Ammon's horn (tissue), 1 donor: Measurements from ENCODE around the gene MSI2.

Experiments used
- DNase-seq: peaks from one replicate; pipeline ENCODE4 v3.0.0-alpha.2; 2016; ENCODE audit warnings: low spot score

MSI2 gene

DNA sequence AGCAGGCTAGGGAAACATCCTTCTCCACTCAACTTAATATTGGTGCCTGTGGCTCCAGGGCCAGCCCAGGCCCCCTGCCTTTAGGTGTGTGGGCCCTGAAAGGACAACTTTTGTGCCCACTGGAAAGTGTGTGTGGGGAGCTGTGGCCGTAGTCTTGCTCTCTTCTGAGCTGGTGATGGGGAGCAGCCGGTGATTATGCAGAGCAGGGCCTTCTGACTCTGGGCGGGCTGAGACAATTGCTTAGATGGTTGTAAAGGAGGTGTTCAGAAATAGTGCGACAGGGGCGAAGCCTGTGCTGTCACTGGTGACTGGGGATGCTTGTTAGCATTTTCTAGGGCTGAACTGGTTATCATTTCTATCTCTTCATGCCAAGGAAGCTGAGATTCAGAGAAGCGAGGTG, 62.6 kb downstream of the MSI2 start:
- no peak for DNase-seq

DNA sequence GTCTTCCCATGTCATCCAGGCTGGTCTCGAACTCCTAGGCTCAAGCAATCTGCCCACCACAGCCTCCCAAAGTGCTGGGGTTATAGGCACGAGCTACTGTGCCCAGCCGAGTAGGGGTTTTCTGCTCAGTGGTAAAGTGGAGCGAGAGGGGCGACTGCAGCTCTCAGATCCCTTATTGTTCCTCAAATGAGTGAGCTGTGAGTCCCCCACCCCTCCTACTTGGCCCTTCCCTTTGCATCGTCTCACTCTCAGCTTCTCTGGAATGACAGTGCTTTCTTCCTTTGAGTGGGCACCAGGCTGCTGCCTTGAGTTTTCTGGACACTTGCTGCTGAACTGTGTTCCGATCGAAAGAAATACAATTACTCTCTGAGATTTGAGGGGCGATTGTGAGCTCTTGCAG, 63.5 kb downstream of the MSI2 start:
- DNase-seq: no peak

DNA sequence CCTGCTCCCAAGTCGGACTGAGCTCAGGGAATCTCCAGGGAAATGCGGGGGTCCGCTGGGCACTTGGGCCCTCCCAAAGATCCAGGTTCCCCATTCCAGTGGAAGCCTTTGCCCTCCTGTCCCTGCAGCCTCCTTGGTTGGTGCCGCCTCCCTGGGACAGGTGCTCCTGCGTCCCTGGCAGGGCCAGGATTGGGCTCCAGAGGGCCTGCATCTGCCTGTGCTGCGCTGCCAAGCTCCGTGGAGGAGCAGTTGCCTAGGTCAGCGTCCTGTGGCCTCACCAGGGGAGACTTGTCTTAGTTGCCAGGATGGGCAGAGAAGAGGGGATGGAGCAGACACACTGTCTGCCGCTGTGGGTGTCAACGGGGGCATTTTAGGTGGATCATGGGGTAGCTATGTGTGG, 67.1 kb downstream of the MSI2 start:
- no peak for DNase-seq

DNA sequence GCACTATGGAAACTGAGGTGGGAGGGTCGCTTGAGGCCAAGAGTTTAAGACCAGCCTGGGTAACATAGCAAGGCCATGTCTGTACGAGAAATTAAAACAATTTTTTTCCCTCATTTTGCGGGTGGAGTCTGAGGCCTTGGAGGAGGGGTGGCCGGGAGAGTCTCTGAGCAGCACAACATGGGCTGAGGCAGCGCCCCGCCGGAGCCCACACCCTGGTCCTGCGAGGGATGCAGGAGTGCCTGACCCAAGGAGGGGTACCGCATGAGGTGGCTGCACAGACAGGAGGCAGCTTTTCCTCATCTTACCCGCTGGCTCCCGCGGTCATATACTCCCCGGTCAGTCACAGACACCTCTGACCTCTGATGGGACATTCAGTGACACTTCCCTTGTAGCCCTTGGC, 67.7 kb downstream of the MSI2 start:
- DNase-seq: no peak

DNA sequence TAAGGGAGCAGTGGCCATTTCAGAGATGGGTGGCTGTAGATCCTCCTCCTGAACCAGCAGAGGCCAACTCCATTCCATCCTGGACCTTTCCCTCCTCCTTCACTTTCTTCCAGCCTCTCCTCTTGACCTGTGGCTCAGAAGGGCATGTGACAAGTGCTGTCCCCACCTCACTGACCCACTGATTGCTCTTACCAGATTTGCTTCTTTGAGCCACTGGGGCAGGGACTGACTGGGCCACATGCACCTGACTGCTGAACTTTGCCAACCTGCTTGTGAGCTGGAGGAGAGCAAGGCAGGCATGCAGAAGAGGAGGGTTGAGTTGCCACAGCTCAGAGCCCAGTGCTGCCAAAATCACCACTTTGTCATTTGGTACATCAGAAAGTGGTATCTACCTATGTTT, 68.3 kb downstream of the MSI2 start:
- no peak for DNase-seq

DNA sequence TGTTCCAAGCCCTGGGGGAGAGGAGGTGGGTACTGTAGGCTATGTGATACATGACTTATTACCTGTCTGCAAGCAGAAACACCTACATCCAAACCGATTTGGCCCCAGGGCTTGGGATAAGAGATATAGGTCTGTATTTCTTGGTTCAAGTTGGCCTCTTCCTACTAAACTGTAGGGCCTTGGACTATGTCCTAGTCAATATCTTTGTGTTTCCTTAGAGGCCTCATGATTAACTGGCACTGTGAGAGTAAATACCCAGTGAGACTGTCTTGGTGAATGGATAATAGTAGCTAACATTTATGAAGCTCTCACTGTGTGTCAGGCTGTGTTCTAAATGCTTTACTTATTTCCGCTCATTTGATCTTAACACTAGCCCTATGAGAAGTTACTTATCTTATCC, 70.0 kb downstream of the MSI2 start:
- no peak for DNase-seq

DNA sequence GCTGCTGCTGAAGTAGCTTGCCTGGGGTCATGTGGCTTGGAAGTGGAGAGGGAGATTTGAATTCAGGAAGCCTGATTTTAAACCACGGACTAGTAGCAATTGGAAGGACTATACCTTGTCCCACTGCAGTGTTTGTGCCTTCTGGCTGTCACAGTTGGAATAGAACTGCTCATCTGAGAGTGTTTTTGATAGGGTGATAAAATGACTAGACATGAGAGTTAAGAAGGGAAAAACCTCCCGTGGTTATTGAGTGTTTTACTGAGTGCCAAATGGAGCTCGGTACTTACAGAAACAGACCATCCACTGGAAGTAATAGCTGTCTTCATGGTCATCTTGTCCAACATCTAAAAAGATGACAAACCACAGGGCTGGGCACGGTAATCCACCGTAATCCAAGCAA, 70.4 kb downstream of the MSI2 start:
- no peak for DNase-seq

DNA sequence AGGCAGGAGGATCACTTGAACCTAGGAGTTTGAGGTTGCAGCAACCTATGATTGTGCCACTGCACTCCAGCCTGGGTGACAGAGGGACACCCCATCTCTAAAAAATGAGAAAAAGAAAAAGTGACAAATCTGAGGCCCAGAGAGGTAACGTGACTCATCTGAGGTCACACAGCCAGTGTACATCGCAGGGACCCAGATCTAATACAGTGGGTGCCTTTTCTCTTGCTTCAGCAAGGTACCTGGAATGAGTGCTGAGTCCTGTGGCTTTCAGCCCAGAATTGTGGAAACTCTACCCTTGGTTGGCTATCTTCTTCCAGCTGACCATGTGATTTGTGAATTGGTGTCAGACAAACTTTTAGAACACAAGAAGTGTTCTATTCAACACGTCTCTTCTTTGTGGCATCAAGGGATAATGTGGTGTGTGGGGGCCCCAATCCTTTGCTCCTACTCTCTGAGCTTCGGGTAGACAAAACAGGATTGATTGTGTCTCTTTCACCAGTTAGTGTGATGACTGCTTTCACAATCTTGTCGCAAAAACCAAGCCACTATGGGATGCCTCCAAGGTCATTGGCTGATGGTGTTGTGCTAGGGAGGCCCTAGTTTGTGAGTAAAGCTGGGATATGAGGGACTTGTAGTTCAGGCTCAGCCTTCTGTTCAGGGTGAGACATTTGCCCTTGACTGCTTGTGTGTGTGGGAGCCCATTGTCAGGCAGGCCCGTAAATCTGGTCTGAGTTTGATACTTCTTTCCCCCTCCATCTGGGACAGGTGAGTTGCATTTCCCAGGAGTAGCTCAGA, 71.0 kb downstream of the MSI2 start:
- DNase-seq: no peak

DNA sequence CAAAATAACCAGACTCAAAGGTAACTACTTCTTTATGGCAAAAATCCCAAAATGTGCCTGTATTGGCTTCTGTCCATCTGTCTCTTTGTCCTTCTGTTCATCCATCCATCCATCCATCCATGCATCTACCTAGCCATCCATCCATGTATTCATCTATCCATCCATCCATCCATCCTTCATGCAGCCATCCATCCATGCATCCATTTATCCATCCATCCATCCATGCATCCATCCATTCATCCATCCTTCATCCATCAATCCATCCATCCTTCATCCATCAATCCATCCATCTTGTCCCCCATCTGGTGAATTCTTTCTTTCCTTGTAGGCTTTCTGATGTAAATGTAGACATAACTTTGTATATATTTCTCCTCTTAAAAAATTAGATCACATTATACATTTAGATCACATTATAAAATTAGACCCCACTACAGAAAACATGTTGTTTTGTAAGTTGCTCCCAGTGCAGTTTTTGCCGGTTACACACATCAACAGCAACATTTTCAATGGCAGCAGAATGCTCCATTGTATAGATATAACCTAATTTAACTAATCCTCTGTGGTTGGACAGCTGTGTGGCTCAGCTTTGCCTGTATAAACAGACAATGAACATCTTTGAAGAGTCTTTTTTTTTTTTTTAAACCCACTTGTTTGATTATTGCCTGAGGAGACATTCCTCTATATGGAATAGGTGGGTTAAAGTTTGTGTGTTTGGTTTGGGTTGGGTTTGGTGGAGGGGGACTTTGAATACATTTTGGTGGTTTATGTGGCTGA, 72.0 kb downstream of the MSI2 start:
- no peak for DNase-seq

DNA sequence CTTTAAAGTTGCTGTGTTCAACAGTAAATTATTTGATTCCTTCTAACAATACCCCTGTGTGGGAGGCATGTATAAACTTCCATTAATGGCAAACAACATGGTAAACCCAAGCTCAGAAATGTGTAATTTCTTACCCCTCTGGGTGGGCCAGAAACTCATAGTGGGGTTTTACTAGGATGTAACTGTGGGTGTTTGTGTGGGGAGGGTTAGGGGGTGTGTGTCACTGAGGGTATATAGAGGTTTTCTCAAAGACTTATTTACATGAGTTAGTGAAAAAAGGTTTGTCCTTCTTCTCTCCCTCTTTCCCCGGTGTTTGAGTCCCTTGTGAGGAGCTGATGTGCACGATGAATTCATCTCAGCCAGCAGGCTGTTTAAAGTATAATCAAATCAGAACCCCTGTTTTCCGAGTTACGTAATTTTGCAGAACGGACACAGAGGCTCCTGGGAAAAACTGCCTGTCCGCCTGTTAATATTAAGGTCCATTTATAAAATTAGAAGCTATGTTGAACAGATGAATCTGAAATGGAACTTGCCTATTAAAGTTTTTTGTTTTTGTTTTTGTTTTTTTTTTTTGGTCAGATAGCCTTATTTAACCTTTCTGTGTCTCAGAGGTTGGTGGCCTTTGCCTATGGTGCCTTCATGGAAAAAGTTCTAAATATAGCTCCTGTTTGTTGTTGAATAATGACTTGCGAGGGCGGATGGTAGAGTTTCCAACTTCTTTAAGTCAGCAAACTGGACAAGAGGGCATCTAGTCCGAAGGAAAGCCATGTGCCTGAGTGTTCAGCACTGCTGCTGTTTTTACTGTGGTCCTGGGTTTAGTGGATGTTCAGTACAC, 73.3 kb downstream of the MSI2 start:
- DNase-seq: no peak

DNA sequence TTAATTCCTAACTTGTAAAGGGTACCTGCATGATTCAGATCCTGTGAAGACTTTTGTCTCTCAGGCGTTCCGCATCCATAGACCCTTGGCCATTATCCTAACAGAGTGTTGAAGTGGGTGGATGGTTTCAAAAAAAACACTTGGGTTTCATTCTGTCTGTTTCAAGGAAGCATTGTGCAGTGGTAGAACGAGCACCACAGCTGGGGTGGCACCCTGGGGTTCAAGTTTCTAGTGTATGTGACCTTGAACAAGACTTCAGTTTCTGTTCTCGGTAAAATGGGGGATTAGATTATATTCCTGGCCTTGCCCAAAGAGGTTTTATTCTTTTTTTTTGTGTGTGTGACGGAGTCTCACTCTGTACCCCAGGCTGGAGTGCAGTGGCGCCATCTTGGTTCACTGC, 74.3 kb downstream of the MSI2 start:
- DNase-seq: no peak

DNA sequence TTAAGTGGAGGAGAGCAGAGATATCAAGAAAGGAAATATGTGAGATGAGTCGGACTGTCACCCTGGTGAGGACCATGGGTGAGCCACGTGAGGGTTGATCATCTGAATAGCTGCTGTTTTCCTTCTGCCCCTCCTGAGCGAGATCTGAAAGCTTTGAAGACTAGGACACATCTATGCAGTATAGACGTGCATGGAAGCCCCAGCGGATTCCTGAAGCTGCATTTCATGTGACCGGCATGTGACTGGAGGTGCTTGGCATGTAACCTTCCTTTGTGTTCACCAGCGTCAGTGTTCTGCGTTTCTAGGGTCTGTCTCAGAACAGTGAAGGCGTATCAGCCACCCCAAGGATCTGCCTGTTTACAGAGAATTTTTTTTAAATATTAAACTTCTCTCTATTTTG, 75.1 kb downstream of the MSI2 start:
- no peak for DNase-seq

DNA sequence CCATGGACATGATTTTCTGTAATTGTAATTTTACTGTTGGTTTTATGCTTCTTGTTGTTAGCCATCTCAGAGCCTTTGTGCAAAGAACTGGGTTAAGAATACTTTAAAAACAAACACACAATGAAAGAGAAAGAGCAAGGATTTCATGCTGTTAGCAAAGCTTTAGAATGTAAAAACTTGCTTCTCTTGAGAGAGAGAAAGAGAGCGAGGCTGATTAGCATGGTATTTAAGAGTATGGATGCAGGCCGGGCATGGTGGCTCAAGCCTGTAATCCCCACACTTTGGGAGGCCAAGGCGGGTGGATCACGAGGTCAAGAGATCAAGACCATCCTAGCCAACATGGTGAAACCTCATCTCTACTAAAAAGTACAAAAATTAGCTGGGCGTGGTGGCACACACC, 76.2 kb downstream of the MSI2 start:
- DNase-seq: no peak

DNA sequence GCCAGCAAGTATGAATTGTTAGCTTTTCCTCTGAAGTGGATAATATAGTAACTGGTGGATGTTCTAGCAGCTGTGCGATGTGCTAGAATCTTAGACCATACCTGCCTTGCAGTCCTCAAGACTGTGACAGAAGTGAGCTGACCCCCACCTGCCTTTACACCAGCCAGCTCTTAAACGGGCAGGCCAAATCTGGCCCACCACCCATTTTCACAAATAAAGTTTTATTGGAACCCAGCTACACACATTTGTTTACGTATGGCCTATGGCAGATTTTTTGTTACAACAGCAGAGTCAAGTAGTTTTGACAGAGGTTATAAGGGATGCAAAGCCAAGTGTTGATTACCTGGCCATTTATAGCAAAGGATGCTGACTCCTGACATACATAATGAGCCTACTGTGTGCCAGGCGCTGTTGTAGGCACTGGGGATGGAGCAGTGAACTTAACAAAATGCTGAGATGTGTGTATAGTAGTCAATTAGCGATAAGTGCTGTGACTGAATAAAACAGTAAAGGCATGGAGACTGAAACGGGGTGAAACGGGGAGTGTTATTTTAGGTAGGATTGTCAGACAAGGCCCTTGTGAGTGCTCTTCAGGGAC, 79.0 kb downstream of the MSI2 start:
- no peak for DNase-seq

DNA sequence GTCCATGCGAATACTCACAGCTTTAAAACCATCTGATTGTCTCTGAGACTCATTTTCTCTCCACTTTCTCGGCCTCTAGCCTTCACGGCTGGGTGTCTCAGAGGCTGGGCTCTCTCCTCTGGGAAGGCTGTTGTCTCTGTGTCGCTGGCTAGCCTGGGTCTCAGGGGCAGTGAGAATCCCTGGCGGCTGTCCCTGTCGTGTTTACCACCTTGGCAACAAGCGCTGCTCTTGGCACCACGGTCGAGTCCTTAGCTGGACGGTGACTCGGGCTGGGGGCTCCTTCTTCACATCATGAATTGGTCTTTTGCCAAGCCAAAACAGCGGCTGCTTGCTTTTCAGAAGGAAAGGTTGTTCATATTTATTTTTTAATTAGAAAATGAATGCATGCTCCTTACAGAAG, 81.1 kb downstream of the MSI2 start:
- peak; percentile 34 for DNase-seq

DNA sequence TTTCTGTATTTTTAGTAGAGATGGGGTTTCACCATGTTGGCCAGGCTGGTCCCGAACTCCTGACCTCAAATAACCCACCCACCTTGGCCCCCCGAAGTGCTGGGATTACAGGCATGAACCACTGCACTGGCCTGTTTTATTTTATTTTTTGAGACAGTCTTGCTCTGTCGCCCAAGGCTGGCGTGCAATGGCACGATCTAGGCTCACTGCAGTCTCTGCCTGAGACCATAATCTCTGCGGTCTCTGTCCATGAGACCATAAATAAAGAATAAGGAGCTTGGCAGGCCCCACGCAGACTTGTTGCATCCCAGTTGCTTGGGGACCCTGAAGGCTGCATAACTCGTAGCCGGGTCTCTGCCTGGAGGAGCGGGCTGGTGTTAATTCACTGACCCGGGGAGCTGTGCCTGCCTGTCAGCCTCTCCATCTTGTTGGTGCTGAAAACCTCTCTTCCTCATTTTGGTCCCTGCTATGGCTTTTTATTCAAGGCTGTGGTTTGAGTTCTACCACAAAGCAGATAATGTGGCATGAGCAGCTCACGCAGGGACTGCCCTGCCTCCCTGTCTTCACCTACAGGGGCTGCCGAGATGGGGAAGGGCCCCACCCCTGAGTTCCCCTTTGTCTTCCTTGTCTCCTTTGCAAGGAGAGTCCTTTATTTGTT, 82.1 kb downstream of the MSI2 start:
- no peak for DNase-seq

DNA sequence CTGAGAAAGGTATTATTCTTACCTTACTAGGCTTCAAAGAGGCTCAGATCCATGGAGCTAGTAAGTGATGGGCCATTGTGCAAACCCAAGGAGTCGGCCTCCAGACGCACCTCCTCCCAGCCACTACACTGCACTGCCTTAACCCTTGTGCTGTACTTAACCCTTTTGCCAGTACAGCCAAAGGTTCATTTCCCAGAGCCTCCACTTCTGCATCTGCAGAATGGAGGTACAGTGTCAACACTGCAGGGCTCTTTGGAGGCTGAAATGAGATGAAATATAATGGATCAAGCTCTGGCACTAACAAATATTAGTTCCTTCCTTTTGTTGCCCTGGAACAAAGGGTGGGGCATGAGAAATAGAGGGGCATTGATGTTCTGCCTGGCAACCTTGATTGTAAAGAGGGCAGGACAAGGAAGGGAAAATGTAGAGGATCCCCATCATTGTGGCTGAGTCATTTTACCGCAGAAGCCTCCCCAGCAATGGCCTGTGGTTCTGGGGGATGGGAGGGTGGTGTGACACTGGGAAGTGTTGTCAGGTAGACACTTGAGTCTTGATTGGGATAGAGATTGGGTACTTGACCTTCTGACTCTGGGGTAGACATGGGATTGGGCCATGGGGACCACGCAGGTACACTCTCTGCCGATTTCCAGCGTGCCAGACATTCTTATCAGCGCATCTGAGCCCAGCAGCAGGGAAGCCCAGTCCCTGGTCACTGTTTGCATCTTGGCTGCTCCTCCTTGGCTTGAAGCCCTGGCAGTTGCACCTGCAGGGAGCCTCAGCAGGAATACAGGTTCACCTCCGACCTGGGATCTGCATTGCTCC, 84.0 kb downstream of the MSI2 start:
- no peak for DNase-seq

DNA sequence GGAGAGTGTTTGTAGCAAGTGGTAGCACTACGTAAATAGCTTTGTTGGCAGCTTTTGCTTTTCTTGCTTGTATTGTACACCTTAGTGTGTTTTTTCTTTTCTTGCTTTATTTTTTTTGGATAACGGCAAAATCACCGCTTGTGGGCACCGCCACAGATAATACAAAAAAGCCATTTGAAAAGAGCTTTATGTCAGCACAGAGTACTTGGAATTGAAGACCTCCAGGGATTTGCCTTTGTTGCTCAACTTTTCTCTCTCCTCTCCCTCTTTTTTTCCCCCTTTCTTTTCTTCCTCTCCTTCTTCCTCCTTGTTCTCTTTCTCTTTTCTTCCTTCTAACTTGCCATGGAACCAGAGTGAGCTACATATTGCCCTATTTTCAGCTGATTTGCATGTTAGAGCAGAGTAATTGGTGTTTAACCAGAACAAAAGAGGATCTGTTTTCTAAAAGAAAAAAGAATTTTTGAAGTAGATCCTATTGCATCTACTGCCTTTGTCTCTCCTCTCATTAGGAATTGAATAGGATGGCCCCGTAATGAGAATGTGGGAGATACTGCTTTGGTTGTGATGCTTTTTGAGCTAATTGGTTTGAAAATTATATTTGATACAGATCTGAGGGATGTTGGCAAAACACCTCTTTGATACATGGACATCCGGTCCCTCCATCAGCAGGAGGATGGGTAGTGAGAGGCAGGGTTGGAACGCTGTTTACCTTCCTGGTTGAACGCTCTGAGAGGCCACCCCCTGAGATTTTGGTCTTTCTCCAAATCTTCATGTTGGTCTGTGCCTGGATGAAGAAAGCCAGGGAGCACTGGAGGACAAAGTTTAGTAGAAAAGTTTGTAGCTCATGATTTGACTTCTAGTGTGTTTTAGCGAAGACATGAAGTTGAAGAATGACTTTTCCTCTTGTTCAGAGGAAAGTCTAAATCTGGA, 85.6 kb downstream of the MSI2 start:
- peak; percentile 34 for DNase-seq

DNA sequence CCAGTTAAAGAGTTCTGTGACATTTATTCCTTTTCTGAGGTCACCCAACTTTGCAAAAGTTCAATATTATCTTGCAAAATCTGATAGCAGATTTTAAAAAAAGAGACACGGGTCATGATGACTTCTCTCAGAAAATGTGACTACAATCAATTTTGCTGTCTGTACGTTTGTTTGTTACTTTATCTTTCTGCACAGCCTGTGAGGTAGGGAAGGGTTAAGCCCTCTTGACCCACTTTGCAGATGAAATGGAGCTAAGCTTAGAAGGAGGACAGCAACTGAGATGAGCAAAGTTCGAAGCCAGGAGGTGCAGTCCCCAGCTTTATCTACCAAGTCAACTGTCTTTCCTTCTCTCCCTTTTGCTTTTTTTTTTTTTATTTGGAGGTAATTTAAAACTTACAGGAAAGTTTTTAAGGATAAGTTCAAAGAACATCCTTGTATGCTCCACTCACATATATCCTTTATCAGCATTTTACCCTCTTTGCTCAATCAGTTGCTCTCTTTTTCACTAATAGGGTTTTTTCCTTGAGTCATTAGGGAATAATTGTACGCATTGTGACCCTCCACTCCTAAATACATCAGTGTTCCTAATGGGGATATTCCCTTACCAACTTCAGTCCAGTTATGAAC, 86.8 kb downstream of the MSI2 start:
- no peak for DNase-seq
